Measurements from ENCODE around the gene STRAP. TPM values are rescaled to one million over a fixed set of nuclear protein-coding genes. Genes with fewer than 3 reads are reported as not detected.

The STRAP gene
- total and polyA plus RNA-seq, 4 donors = 33.5 to 63.8 (median 48.1) TPM

GRCh38 chr12:15880721-15881120 is 1.5 kb upstream of the STRAP start:
- TF ChIP-seq NR2F2 (IDR thresholded peaks at IDR 0.05) = no peak
- no peak for TF ChIP-seq REST (IDR thresholded peaks at IDR 0.05)
- TF ChIP-seq YY1 (IDR thresholded peaks at IDR 0.05) = no peak
- no peak for TF ChIP-seq CTCF (IDR thresholded peaks at IDR 0.05; ENCODE audit: low read depth, low read length, missing input control)
- TF ChIP-seq GABPA (IDR thresholded peaks at IDR 0.05 in 1 of 2, conservative IDR thresholded peaks at IDR 0.05 in 1 of 2) = no peak
- TF ChIP-seq SP1 (IDR thresholded peaks at IDR 0.05) = no peak
- TF ChIP-seq EGR1 (IDR thresholded peaks at IDR 0.05; ENCODE audit: low read depth in 2 of 2) = no peak
- TF ChIP-seq JUND (IDR thresholded peaks at IDR 0.05) = no peak
- no peak for TF ChIP-seq HNF4G (IDR thresholded peaks at IDR 0.05)
- no peak for TF ChIP-seq RAD21 (IDR thresholded peaks at IDR 0.05)
- no peak for TF ChIP-seq ZBTB33 (IDR thresholded peaks at IDR 0.05)
- TF ChIP-seq TAF1 (conservative IDR thresholded peaks at IDR 0.05) = no peak
- TF ChIP-seq MAX (IDR thresholded peaks at IDR 0.05) = no peak
- no peak for TF ChIP-seq ATF3 (IDR thresholded peaks at IDR 0.05)
- TF ChIP-seq RXRA (IDR thresholded peaks at IDR 0.05) = no peak
- TF ChIP-seq HNF4A (conservative IDR thresholded peaks at IDR 0.05) = no peak
- WGBS = 95% methylated on average over 3 of the region's 3 CpGs
- Histone ChIP-seq H3K4me3 (ENCODE audit: low read depth in 1 of 3, low read length in 3 of 3) (no peak overlapping the region), H3K27ac (ENCODE audit: low read depth in 1 of 2, low read length in 2 of 2) (no peak overlapping the region), H3K9ac (ENCODE audit: low read depth in 1 of 2, low read length in 2 of 2) (no peak overlapping the region), H3K4me1 (ENCODE audit: control insufficient read depth in 4 of 4, insufficient read depth in 4 of 4, low read length in 3 of 4) (peaks cover 3 to 38% (median 20%) of the 10 kb centered on the region in 4 donors), H3K9me3 (ENCODE audit: control insufficient read depth in 4 of 4, low read length in 3 of 4) (no peaks in the 10 kb centered on the region), H3K36me3 (ENCODE audit: control insufficient read depth in 4 of 4, insufficient read depth in 3 of 4, low read depth in 1 of 4, low read length in 3 of 4) (peaks cover 0 to 3% (median under 1%) of the 10 kb centered on the region in 4 donors), H3K27me3 (ENCODE audit: control insufficient read depth in 4 of 4, insufficient read depth in 4 of 4, low read length in 3 of 4) (no peaks in the 10 kb centered on the region)
- DNase-seq (ENCODE audit: low spot score) = no peak

- DNase-seq (ENCODE audit: low spot score) = no peak
- peak overlapping the region; percentile 69 to 97 (median 80) for H3K4me3 ChIP-seq (ENCODE audit: low read depth in 1 of 3, low read length in 3 of 3)
- H3K4me1 ChIP-seq (ENCODE audit: control insufficient read depth in 4 of 4, insufficient read depth in 4 of 4, low read length in 3 of 4) = peaks cover 7 to 50% (median 35%) of the 10 kb centered on the region in 4 donors
- no peak overlapping the region for H3K27ac ChIP-seq (ENCODE audit: low read depth in 1 of 2, low read length in 2 of 2)
- TF ChIP-seq EGR1 (IDR thresholded peaks at IDR 0.05; ENCODE audit: low read depth in 2 of 2) = no peak
- no peak for TF ChIP-seq SP1 (IDR thresholded peaks at IDR 0.05)
- TF ChIP-seq ZBTB33 (IDR thresholded peaks at IDR 0.05) = no peak
- TF ChIP-seq RAD21 (IDR thresholded peaks at IDR 0.05) = no peak
- TF ChIP-seq TAF1 (conservative IDR thresholded peaks at IDR 0.05) = no peak
- no peak for TF ChIP-seq JUND (IDR thresholded peaks at IDR 0.05)
- TF ChIP-seq HNF4A (conservative IDR thresholded peaks at IDR 0.05) = no peak
- no peaks in the 10 kb centered on the region for H3K27me3 ChIP-seq (ENCODE audit: control insufficient read depth in 4 of 4, insufficient read depth in 4 of 4, low read length in 3 of 4)
- H3K36me3 ChIP-seq (ENCODE audit: control insufficient read depth in 4 of 4, insufficient read depth in 3 of 4, low read depth in 1 of 4, low read length in 3 of 4) = peaks cover 0 to 5% (median under 1%) of the 10 kb centered on the region in 4 donors
- WGBS = 64% methylated on average over 6 of the region's 6 CpGs
- peak overlapping the region in 1 of 2 donors; percentile 92 for H3K9ac ChIP-seq (ENCODE audit: low read depth in 1 of 2, low read length in 2 of 2)
- no peaks in the 10 kb centered on the region for H3K9me3 ChIP-seq (ENCODE audit: control insufficient read depth in 4 of 4, low read length in 3 of 4)
Measured at GRCh38 chr12:15883536-15883935, 1.3 kb downstream of the STRAP start.

Data from liver (tissue), 9 donors.